Colonic mucosa (tissue), 4 donors: ENCODE results near the gene SLC22A12. TPM values are rescaled to one million over a fixed set of nuclear protein-coding genes. Genes with fewer than 3 reads are reported as not detected.

Source experiments
- DNase-seq: peaks from one replicate; pipeline ENCODE4 v3.0.0-alpha.2; 2020
- H3K27ac ChIP-seq: fragments of 200-600 bp; one replicate; pipeline ENCODE4 v1.8.0; 2021
- H3K27me3 ChIP-seq: fragments of 200-600 bp; one replicate; pipeline ENCODE4 v1.8.0; 2021
- H3K36me3 ChIP-seq: fragments of 200-600 bp; one replicate; pipeline ENCODE4 v1.8.0; 2021
- H3K4me1 ChIP-seq: fragments of 200-600 bp; one replicate; pipeline ENCODE4 v1.8.0; 2021; ENCODE audit warnings: mild to moderate bottlenecking
- H3K4me3 ChIP-seq: fragments of 200-600 bp; one replicate; pipeline ENCODE4 v1.8.0; 2021
- H3K9ac ChIP-seq, 2 donors: one replicate each; pipeline ENCODE4 v1.7.0; 2013; ENCODE audit warnings: control low read depth in 2 of 2, low read depth in 2 of 2, low read length in 2 of 2
- H3K9me3 ChIP-seq: fragments of 200-600 bp; one replicate; pipeline ENCODE4 v1.8.0; 2021
- CTCF ChIP-seq: fragments of 200-600 bp; IDR thresholded peaks from one replicate; pipeline ENCODE4 v1.8.0; 2022; ENCODE audit warnings: antibody characterized with exemption, mild to moderate bottlenecking
- intact Hi-C: fragments of 100-400 bp; cut with DNase I; formaldehyde crosslinking; loops from one replicate; pipeline ENCODE4 v1.14.1; 2022
- total RNA-seq, 2 donors: library from RNA; stranded (reverse); fragmentation: NEBNext Ultra II Directional in 1 of 2; extraction: Animal tissue kit (Norgen Biotek cat#: 25700) in 1 of 2; gene quantifications; one replicate each; pipeline ENCODE4 v1.2.1, GENCODE V29; 2021
- donor health status: healthy.
- donor health status: DM: no; HTN: no; CAD: no.
- donor health status: DM: no; HTN: no; CAD: no.

Gene SLC22A12
- total RNA-seq, 2 donors from 2014 or later, result not detected

GRCh38 chr11:64632654-64633053 is 41.6 kb downstream of the SLC22A12 start:
- no peaks in the 10 kb centered on the region for H3K27me3 ChIP-seq
- H3K4me1 ChIP-seq, result peaks cover 3% of the 10 kb centered on the region
- H3K9ac ChIP-seq, result no peak overlapping the region
- no peak overlapping the region for H3K4me3 ChIP-seq
- no peak for TF ChIP-seq CTCF
- no peak for DNase-seq
- intact Hi-C loops, result no loop called here
- H3K9me3 ChIP-seq, result no peaks in the 10 kb centered on the region
- H3K36me3 ChIP-seq, result no peaks in the 10 kb centered on the region
- H3K27ac ChIP-seq, result no peak overlapping the region

GRCh38 chr11:64633555-64634159 is 42.6 kb downstream of the SLC22A12 start:
- Histone ChIP-seq H3K36me3 (no peaks in the 10 kb centered on the region), H3K9ac (no peak overlapping the region), H3K27ac (no peak overlapping the region), H3K27me3 (peaks cover 2% of the 10 kb centered on the region), H3K9me3 (no peaks in the 10 kb centered on the region), H3K4me1 (peaks cover 4% of the 10 kb centered on the region), H3K4me3 (no peak overlapping the region)
- intact Hi-C loops, result no loop called here
- DNase-seq, result no peak
- TF ChIP-seq CTCF, result no peak

GRCh38 chr11:64637334-64638017 is 46.5 kb downstream of the SLC22A12 start:
- DNase-seq, result no peak
- Histone ChIP-seq H3K27ac (no peak overlapping the region), H3K36me3 (no peaks in the 10 kb centered on the region), H3K4me1 (peaks cover 4% of the 10 kb centered on the region), H3K9me3 (no peaks in the 10 kb centered on the region), H3K9ac (no peak overlapping the region), H3K4me3 (peak overlapping the region; percentile 22), H3K27me3 (peaks cover 8% of the 10 kb centered on the region)
- no peak for TF ChIP-seq CTCF
- intact Hi-C loops, result no loop called here

- Histone ChIP-seq H3K36me3 (no peaks in the 10 kb centered on the region), H3K9ac (no peak overlapping the region), H3K4me1 (peaks cover 4% of the 10 kb centered on the region), H3K27ac (no peak overlapping the region), H3K27me3 (peaks cover 12% of the 10 kb centered on the region), H3K4me3 (peak overlapping the region; percentile 22), H3K9me3 (no peaks in the 10 kb centered on the region)
- TF ChIP-seq CTCF, result no peak
- peak; percentile 71 for DNase-seq
- intact Hi-C loops, result no loop called here
These were observed 47.1 kb downstream of the SLC22A12 start for GRCh38 chr11:64638018-64638665.

- Histone ChIP-seq H3K36me3 (no peaks in the 10 kb centered on the region), H3K4me1 (peaks cover 4% of the 10 kb centered on the region), H3K27me3 (peaks cover 16% of the 10 kb centered on the region), H3K9me3 (no peaks in the 10 kb centered on the region), H3K27ac (no peak overlapping the region), H3K9ac (no peak overlapping the region), H3K4me3 (no peak overlapping the region)
- TF ChIP-seq CTCF, result no peak
- no peak for DNase-seq
- intact Hi-C loops, result no loop called here
These were observed 47.8 kb downstream of the SLC22A12 start for GRCh38 chr11:64638829-64639228.
